A549 (cell line): ENCODE data around the gene LRIG1. TPM values are rescaled to one million over a fixed set of nuclear protein-coding genes. Genes with fewer than 3 reads are reported as not detected.

Experiments used
- ATAC-seq, 2 experiments: fragments of 200-7000 bp in 1 of 2; fragments of >200 bp in 1 of 2; cut with Nextera tagmentation in 1 of 2; cut with Tn5 transposase in 1 of 2; 3 replicates each; pipeline versions ENCODE4 v1.8.0 to v1.9.1; 2018 to 2020; ENCODE audit warnings: mild to moderate bottlenecking in 1 of 2, moderate library complexity in 1 of 2
- CTCF ChIA-PET: fragments of 300-600 bp; sonication (Branson Sonifier 250); formaldehyde crosslinking; extraction: SDS; loops from one replicate; lab custom pipeline; 2021; ENCODE audit warnings: antibody characterized with exemption, inconsistent platforms; lab: Yijun Ruan, JAX
- POLR2A ChIA-PET: fragments of 350-600 bp; formaldehyde crosslinking; extraction: SDS; loops from one replicate; lab custom pipeline; 2021; ENCODE audit warnings: antibody characterized with exemption, inconsistent platforms; lab: Yijun Ruan, JAX
- DNase-seq, 2 experiments: peaks; one replicate each; pipeline versions ENCODE4 v3.0.0 to v3.0.0-alpha.2; 2011 to 2016; ENCODE audit warnings: low read depth in 1 of 2, low spot score in 1 of 2
- FAIRE-seq: peaks from 2 replicates; lab custom pipeline; 2011; peaks lifted over from hg19 to GRCh38; lab: Jason Lieb, UNC
- H3K27ac ChIP-seq, 2 experiments: fragments of >200 bp; sonication (Bioruptor Twin); formaldehyde crosslinking; 3 replicates each; pipeline ENCODE4 v1.5.1; 2016 to 2017
- H3K4me1 ChIP-seq: fragments of >200 bp; sonication (Bioruptor Twin); formaldehyde crosslinking; 3 replicates; pipeline ENCODE4 v1.6.1; 2016
- H3K4me2 ChIP-seq: fragments of >200 bp; sonication (Bioruptor Twin); formaldehyde crosslinking; 3 replicates; pipeline ENCODE4 v1.6.1; 2016
- H3K4me3 ChIP-seq: fragments of >200 bp; sonication (Bioruptor Twin); formaldehyde crosslinking; 3 replicates; pipeline ENCODE4 v1.5.1; 2016
- H3K9me3 ChIP-seq: fragments of >200 bp; sonication (Bioruptor Twin); formaldehyde crosslinking; 3 replicates; pipeline ENCODE4 v1.6.1; 2016
- BCL3 ChIP-seq: fragments of >200 bp; sonication (Bioruptor Twin); formaldehyde crosslinking; IDR thresholded peaks from 3 replicates; pipeline ENCODE4 v1.6.1; 2016
- CEBPB ChIP-seq, 2 experiments: fragments of >200 bp in 1 of 2; sonication (Bioruptor Twin) in 1 of 2; formaldehyde crosslinking in 1 of 2; IDR thresholded peaks; 2 replicates each; pipeline ENCODE4 v1.6.1; 2012 to 2016
- CTCF ChIP-seq: fragments of >200 bp; sonication (Bioruptor Twin); formaldehyde crosslinking; IDR thresholded peaks from 3 replicates; pipeline ENCODE4 v1.5.1; 2016
- EHF ChIP-seq: fragments of 250-450 bp; sonication (Bioruptor Pico); IDR thresholded peaks from 2 replicates; pipeline ENCODE4 v1.5.0; 2020; ENCODE audit warnings: mild to moderate bottlenecking
- ESRRA ChIP-seq: fragments of 150-350 bp; IDR thresholded peaks from 2 replicates; pipeline ENCODE4 v1.6.1; 2014; ENCODE audit warnings: mild to moderate bottlenecking, low read length, borderline replicate concordance
- FOSB ChIP-seq: fragments of 250-450 bp; sonication (Bioruptor Pico); IDR thresholded peaks from 2 replicates; pipeline ENCODE4 v1.5.0; 2020; ENCODE audit warnings: mild to moderate bottlenecking, moderate library complexity
- FOXS1 ChIP-seq: fragments of 250-450 bp; sonication (Bioruptor Pico); IDR thresholded peaks from 2 replicates; pipeline ENCODE4 v1.5.0; 2020; ENCODE audit warnings: mild to moderate bottlenecking, moderate library complexity
- HDAC2 ChIP-seq: fragments of 200-600 bp; sonication (generic); IDR thresholded peaks from 2 replicates; pipeline ENCODE4 v1.6.1; 2016
- HMGXB4 ChIP-seq: fragments of 250-450 bp; sonication (Bioruptor Pico); IDR thresholded peaks from 2 replicates; pipeline ENCODE4 v1.5.0; 2021; ENCODE audit warnings: mild to moderate bottlenecking, moderate library complexity, borderline replicate concordance
- HOXB13 ChIP-seq: fragments of 250-450 bp; sonication (Bioruptor Pico); IDR thresholded peaks from 2 replicates; pipeline ENCODE4 v1.5.0; 2020; ENCODE audit warnings: low read depth, mild to moderate bottlenecking, moderate library complexity
- JUN ChIP-seq, 2 experiments: fragments of >200 bp; sonication (Bioruptor Twin); formaldehyde crosslinking; IDR thresholded peaks; 2 replicates in 1 of 2; 3 replicates in 1 of 2; pipeline ENCODE4 v1.6.1; 2016 to 2017
- KDM1A ChIP-seq: fragments of 200-600 bp; sonication (generic); IDR thresholded peaks from 2 replicates; pipeline ENCODE4 v1.6.1; 2016; ENCODE audit warnings: low read depth, mild to moderate bottlenecking
- MYC ChIP-seq: IDR thresholded peaks from 2 replicates; pipeline ENCODE4 v1.6.1; 2012; ENCODE audit warnings: mild to moderate bottlenecking, inconsistent platforms, low read length, improper control_type of control experiment, borderline replicate concordance
- NPAS2 ChIP-seq: fragments of 250-450 bp; sonication (Bioruptor Pico); IDR thresholded peaks from 2 replicates; pipeline ENCODE4 v1.8.0; 2022; ENCODE audit warnings: mild to moderate bottlenecking, moderate library complexity, borderline replicate concordance
- POLR2A ChIP-seq: IDR thresholded peaks from 2 replicates; pipeline ENCODE4 v1.6.1; 2012; ENCODE audit warnings: mild to moderate bottlenecking, low read length
- POLR2AphosphoS2 ChIP-seq: conservative IDR thresholded peaks from 2 replicates; pipeline ENCODE4 v1.6.1; 2012; ENCODE audit warnings: low read length, improper control_type of control experiment, inconsistent platforms
- RCOR1 ChIP-seq: fragments of 150-350 bp; IDR thresholded peaks from 2 replicates; pipeline ENCODE4 v1.6.1; 2014; ENCODE audit warnings: antibody characterized with exemption, low read length, low read depth
- SMC3 ChIP-seq: fragments of >200 bp; sonication (Bioruptor Twin); formaldehyde crosslinking; IDR thresholded peaks from 3 replicates; pipeline ENCODE4 v1.6.1; 2018; ENCODE audit warnings: inconsistent platforms
- SREBF2 ChIP-seq: fragments of 450-650 bp; IDR thresholded peaks from 2 replicates; pipeline ENCODE4 v1.6.1; 2014; ENCODE audit warnings: mild to moderate bottlenecking, moderate library complexity
- TP53 ChIP-seq: fragments of 250-450 bp; sonication (Bioruptor Pico); IDR thresholded peaks from 2 replicates; pipeline ENCODE4 v1.5.0; 2021; ENCODE audit warnings: mild to moderate bottlenecking, moderate library complexity
- USF2 ChIP-seq: fragments of 450-650 bp; IDR thresholded peaks from 2 replicates; pipeline ENCODE4 v1.6.1; 2014; ENCODE audit warnings: antibody characterized with exemption
- ZC3H11A ChIP-seq: fragments of 450-650 bp; IDR thresholded peaks from 2 replicates; pipeline ENCODE4 v1.6.1; 2014; ENCODE audit warnings: antibody characterized with exemption, mild to moderate bottlenecking
- WGBS: methylation state at CpG from one replicate; pipeline ENCODE4 v1.1.6; 2017; ENCODE audit errors: missing lambda C conversion rate; 5-methylcytosine and 5-hydroxymethylcytosine counted together
- polyA plus RNA-seq, 4 experiments: library from polyadenylated mRNA; depleted of rRNA in 3 of 4; stranded (reverse); fragments of >200 nt; fragmentation: RNase III in 1 of 4; extraction: RNeasy Plus Mini Kit Qiagen cat#74134 plus additional on column Dnase treatment in 1 of 4; gene quantifications; 2 replicates in 3 of 4; 3 replicates in 1 of 4; pipeline ENCODE4 v1.2.3, GENCODE V29; 2011 to 2017

The LRIG1 gene
- polyA plus RNA-seq, 2 of the 4 experiments (the other 2 are of a cell fraction) = 1.8 to 6.2 TPM

GRCh38 chr3:66534304-66534845, 33.6 kb upstream of the LRIG1 start:
- DNase-seq (no peak), FAIRE-seq (no peak), ATAC-seq (no peak)
- H3K4me1 ChIP-seq = no peaks in the 10 kb centered on the region
- no peaks in the 10 kb centered on the region for H3K9me3 ChIP-seq
- ChIA-PET CTCF (no interaction called here), POLR2A (no interaction called here)
- no peak overlapping the region for H3K27ac ChIP-seq
- H3K4me2 ChIP-seq = no peak overlapping the region
- TF ChIP-seq HDAC2 (no peak), POLR2AphosphoS2 (no peak), KDM1A (no peak), NPAS2 (CRISPR knock-in tag) (no peak)
- WGBS = 63% methylated on average over 6 of the region's 6 CpGs
- H3K4me3 ChIP-seq = no peak overlapping the region

- 14% methylated on average over 1 of the region's 1 CpG for WGBS
- Histone ChIP-seq H3K27ac (no peak overlapping the region), H3K4me3 (no peak overlapping the region), H3K9me3 (no peaks in the 10 kb centered on the region), H3K4me2 (no peak overlapping the region), H3K4me1 (no peaks in the 10 kb centered on the region)
- no peak for DNase-seq
- FAIRE-seq = no peak
- CTCF ChIA-PET = interaction anchor here (1.7 kb wide), 1 partner anchor 125 kb away, joined by 5 read pairs; no protein-coding TSS in a partner anchor
- POLR2A ChIA-PET = no interaction called here
- no peak for TF ChIP-seq EHF (CRISPR knock-in tag)
- TF ChIP-seq BCL3 = no peak
- TF ChIP-seq TP53 (CRISPR knock-in tag) = no peak
- no peak for TF ChIP-seq RCOR1
- no peak for TF ChIP-seq POLR2AphosphoS2
- TF ChIP-seq SREBF2 = no peak
- no peak for TF ChIP-seq HOXB13 (CRISPR knock-in tag)
- no peak for TF ChIP-seq CTCF
- TF ChIP-seq MYC = no peak
- no peak for TF ChIP-seq SMC3
- TF ChIP-seq FOXS1 (CRISPR knock-in tag) = no peak
- no peak for ATAC-seq
These were observed 31.8 kb upstream of the LRIG1 start for GRCh38 chr3:66532613-66533012.

GRCh38 chr3:66532160-66532587, 31.4 kb upstream of the LRIG1 start:
- no peak overlapping the region for H3K4me3 ChIP-seq
- TF ChIP-seq KDM1A = no peak
- no peak for TF ChIP-seq USF2
- TF ChIP-seq JUN (IDR thresholded peaks at IDR 0.05) = no peak
- no peak for TF ChIP-seq FOSB (CRISPR knock-in tag)
- no peak for TF ChIP-seq SMC3
- no peak for TF ChIP-seq POLR2A
- TF ChIP-seq ZC3H11A = no peak
- no peak for TF ChIP-seq SREBF2
- TF ChIP-seq RCOR1 = no peak
- no peak for TF ChIP-seq HMGXB4
- TF ChIP-seq CEBPB (IDR thresholded peaks at IDR 0.05) = no peak
- TF ChIP-seq ESRRA = no peak
- no peak for DNase-seq
- WGBS = 7% methylated on average over 1 of the region's 1 CpG
- H3K9me3 ChIP-seq = no peaks in the 10 kb centered on the region
- H3K27ac ChIP-seq = no peak overlapping the region
- ATAC-seq = no peak
- no peak overlapping the region for H3K4me2 ChIP-seq
- ChIA-PET POLR2A (no interaction called here), CTCF (interaction anchor here (1.7 kb wide), 1 partner anchor 125 kb away, joined by 5 read pairs; no protein-coding TSS in a partner anchor)
- no peaks in the 10 kb centered on the region for H3K4me1 ChIP-seq
- FAIRE-seq = no peak
